GM06990 (cell line): Measurements from ENCODE around the gene UBXN4.
"Not testable (repeated sequence)": the region's sequence is repeated elsewhere in the genome, so short reads cannot be mapped to it uniquely, and the experiment has no call there.

Experiments used
- DNase-seq: peaks from one replicate; pipeline ENCODE4 v3.0.0-alpha.2; 2011; ENCODE audit not compliant: insufficient read length; ENCODE audit errors: extremely low read depth
- H3K27me3 ChIP-seq: replicated peaks from 2 replicates; pipeline ENCODE4 v1.6.0; 2011; ENCODE audit warnings: low read length; ENCODE audit not compliant: control insufficient read depth, insufficient read depth
- H3K36me3 ChIP-seq: 2 replicates; pipeline ENCODE4 v1.5.1; 2011; ENCODE audit warnings: low read length; ENCODE audit not compliant: control insufficient read depth, insufficient read depth
- H3K4me3 ChIP-seq: replicated peaks from 2 replicates; pipeline ENCODE4 v1.5.1; 2011; ENCODE audit warnings: low read depth, mild to moderate bottlenecking, control low read depth, low read length
- CTCF ChIP-seq: IDR thresholded peaks from 2 replicates; pipeline ENCODE4 v1.5.1; 2011; ENCODE audit warnings: low read length, control low read depth, mild to moderate bottlenecking, inconsistent platforms; ENCODE audit not compliant: insufficient read depth, poor library complexity, severe bottlenecking

UBXN4 gene

DNA sequence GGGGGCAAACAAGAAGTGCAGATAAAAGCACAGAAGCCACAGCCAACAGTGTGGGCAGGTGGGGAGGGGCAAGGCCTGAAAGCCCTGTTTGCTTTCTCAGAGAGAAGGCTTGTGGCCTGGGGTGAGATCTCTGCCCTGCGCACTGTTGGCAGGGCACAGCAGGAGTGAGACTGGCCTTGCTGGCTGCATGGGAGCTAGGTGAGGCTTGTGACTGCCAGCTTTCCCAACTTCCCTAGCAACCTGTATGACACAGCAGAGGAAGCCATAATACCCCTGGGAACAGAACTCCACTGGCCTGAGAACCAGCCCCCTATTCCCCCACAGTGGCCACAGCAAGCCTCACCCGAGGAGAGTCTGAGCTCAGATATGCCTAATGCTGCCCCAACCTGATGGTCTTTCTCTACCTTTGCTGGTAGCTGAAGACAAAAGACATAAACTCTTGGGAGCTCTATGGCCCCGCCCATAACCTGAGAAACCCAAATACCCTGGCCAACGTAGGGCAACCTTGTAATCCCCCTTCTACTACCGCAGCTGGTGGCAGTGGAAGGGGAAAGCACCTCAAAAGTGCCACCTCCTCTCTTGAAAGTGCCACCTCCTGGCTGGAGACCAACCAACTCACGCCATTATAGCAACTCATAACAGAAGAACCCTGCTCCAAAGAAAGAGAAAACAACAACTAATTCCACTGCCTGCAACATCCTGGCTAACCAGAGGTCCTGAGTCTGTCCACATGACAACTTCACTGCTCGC is 50.9 kb downstream of the UBXN4 start:
- DNase-seq: no peak
- Histone ChIP-seq H3K27me3 (no peaks in the 10 kb centered on the region), H3K36me3 (no peaks in the 10 kb centered on the region), H3K4me3 (no peak overlapping the region)
- no peak for TF ChIP-seq CTCF

DNA sequence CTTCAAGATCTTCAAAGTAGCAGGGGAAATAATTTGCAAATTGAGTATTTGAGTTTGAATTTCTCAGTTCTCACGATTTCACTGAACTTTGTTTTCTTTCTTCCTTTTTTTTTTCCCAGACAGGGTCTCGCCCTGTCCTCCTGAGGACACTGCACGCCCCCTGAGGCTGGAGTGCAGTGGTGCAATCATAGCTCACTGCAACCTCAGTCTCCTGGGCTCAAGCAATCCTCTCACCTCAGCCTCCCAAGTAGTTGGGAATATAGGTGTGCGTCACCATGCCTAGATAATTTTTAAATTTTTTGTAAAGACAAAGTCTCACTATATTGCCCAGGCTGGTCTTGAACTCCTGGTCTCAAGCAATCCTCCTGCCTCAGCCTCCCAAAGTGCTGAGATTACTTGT is 54.0 kb downstream of the UBXN4 start:
- not testable (repeated sequence) for H3K4me3 ChIP-seq, H3K36me3 ChIP-seq, H3K27me3 ChIP-seq, DNase-seq

- no peak for DNase-seq
Measured at GRCh38 chr2:135796606-135797005, 55.0 kb downstream of the UBXN4 start.

DNA sequence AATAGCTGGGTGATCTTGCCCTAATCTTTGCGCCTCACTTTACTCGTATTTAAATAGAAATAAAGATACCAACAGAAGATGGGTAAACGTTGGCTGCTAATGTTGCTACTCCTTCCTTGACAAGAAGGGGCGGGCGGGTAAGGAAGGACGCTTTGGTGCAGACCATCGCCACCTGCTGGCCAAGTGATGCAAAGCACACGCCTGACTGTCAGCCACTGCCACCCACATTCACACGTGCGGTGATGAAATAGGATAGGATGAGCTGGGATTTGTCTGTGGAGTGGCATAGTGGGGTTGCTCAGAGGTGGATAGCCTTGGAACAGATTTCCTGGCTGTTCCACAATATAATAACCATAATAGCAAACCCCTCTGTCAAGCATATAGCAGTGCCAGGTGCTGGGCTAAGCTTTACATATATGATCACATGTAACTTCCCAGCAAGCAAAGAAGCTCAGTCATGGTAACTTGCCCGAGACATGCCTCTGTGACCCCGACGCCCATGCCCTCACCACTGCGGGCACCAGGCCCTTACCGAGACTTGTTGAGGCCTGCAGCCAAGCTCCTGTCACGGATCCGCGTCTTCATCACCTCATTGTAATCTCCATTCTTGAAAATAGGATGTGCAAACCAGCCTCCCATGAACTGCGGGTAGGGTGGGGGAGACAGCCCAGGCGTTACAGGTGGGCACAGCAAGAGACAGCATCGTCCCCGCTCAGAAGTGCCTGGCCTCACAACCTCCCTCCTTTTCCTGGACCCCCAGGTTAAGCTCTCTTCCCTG is 56.0 kb downstream of the UBXN4 start:
- Histone ChIP-seq H3K27me3 (no peaks in the 10 kb centered on the region), H3K36me3 (no peaks in the 10 kb centered on the region), H3K4me3 (no peak overlapping the region)
- peak; percentile 43 for DNase-seq
- TF ChIP-seq CTCF: peak; percentile 96

More at GRCh38 chr2:135796606-135797005, 55.0 kb downstream of the UBXN4 start:
- TF ChIP-seq CTCF: no peak
- no peaks in the 10 kb centered on the region for H3K27me3 ChIP-seq
- H3K4me3 ChIP-seq: no peak overlapping the region
- H3K36me3 ChIP-seq: no peaks in the 10 kb centered on the region

DNA sequence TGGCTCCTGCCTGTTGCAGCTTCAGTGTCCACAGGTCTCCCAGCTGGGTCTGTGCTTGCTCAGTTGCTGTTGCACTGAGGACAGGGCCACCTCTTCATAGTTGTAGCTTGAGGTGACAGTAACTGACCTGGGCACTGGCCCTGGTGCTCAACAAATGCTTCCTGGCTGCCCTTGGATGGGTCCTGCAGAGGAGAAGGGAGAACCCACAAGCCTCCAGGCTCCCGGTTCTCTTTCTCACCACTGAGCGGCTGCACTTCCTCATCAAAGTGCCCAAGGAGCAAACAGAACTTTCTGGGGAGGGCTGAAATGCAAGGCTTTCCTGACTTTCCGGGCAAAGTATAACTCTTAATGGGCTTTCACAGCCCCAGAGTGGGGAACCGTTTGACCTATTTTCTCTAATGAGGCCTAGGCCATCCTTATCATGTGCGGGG is 56.6 kb downstream of the UBXN4 start:
- no peaks in the 10 kb centered on the region for H3K36me3 ChIP-seq
- no peak overlapping the region for H3K4me3 ChIP-seq
- no peak for TF ChIP-seq CTCF
- no peaks in the 10 kb centered on the region for H3K27me3 ChIP-seq
- no peak for DNase-seq

DNA sequence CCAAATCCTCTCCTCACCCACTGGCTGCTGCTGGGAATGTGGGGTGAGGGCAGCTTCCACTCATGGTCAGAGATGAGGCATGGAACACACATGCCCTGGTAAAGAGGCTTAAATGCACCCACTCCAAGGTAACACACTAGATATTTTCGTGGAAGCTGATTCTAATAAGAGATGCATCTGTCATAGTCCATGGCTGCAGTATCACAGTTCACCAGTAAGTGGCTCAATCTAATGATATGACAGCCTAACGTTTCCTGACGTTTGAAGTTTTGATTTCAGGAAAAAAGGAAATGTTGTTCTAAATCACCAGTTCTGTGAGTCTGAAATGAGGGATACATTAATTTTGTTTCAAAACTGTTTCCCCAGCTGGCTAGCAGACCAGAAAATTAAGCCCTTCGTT is 57.1 kb downstream of the UBXN4 start:
- no peak for DNase-seq
- H3K36me3 ChIP-seq: no peaks in the 10 kb centered on the region
- no peaks in the 10 kb centered on the region for H3K27me3 ChIP-seq
- no peak overlapping the region for H3K4me3 ChIP-seq
- peak; percentile 27 for TF ChIP-seq CTCF
